Right atrium auricular region (tissue), 2 donors: ENCODE measurements around the gene BCL7A. TPM values are rescaled to one million over a fixed set of nuclear protein-coding genes. Genes with fewer than 3 reads are reported as not detected.
"Not testable (repeated sequence)": the region's sequence is repeated elsewhere in the genome, so short reads cannot be mapped to it uniquely, and the experiment has no call there.

Source experiments
- DNase-seq: peaks from one replicate; pipeline ENCODE4 v3.0.0-alpha.2; 2019; ENCODE audit warnings: low spot score
- H3K27ac ChIP-seq, 2 donors: fragments of 200-600 bp; sonication (generic); 1 replicate in 1 of 2; 2 replicates in 1 of 2; pipeline ENCODE4 v1.5.1; 2016 to 2019
- H3K27me3 ChIP-seq, 2 donors: fragments of 200-600 bp; sonication (generic); one replicate each; pipeline versions ENCODE4 v1.5.1 to v1.6.0; 2017 to 2019
- H3K36me3 ChIP-seq: fragments of 200-600 bp; sonication (generic); one replicate; pipeline ENCODE4 v1.5.1; 2016
- H3K4me1 ChIP-seq, 2 donors: fragments of 200-600 bp; sonication (generic); one replicate each; pipeline versions ENCODE4 v1.5.1 to v1.6.0; 2017 to 2019
- H3K4me3 ChIP-seq, 2 donors: fragments of 200-600 bp; sonication (generic); 1 replicate in 1 of 2; 2 replicates in 1 of 2; pipeline ENCODE4 v1.5.1; 2017 to 2019; ENCODE audit warnings: mild to moderate bottlenecking in 1 of 2, moderate library complexity in 1 of 2
- H3K9me3 ChIP-seq, 2 donors: fragments of 200-600 bp; sonication (generic); one replicate each; pipeline ENCODE4 v1.5.1; 2019
- total RNA-seq, 2 donors: library from RNA; depleted of rRNA; stranded (reverse); fragments of >200 nt; gene quantifications; one replicate each; pipeline ENCODE4 v1.1.0, GENCODE V29; 2016
- TF ChIP-seq, protein P1 (sequence below), 2 donors: fragments of 200-600 bp; sonication (generic); IDR thresholded peaks; one replicate each; pipeline ENCODE4 v1.5.1; 2019; ENCODE audit warnings: antibody characterized with exemption in 2 of 2

Gene BCL7A
- total RNA-seq, 2 donors from 2014 or later, result 11.5 to 21.2 TPM

DNA sequence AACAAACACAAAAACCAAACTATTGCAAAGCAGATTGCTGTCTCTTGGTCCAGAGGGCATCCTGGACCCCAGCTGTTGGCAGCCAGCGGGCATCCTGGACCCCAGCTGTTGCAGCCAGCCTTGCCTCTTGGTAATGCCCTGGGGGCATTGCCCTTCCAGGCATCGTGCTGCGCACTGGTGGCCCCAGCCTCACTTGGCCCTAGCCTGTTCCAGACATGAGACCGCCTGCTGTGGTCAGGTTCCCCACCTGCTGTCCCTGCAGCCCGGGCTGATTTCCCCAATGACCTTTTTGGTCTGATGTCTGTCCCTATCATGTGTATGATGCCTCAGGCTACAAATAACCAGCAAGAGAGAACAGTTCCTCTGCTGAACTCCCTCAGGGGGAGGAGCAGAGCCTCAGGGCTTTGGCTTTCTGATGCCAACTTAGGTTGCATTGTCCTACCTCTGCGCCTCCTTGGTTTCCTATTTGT is 77.6 kb downstream of the BCL7A start:
- no peak for DNase-seq
- no peaks in the 10 kb centered on the region for H3K27me3 ChIP-seq
- H3K4me3 ChIP-seq, result no peak overlapping the region
- H3K4me1 ChIP-seq, result peaks cover 0 to 74% of the 10 kb centered on the region in 2 donors
- peak overlapping the region; percentile 87 to 96 for H3K27ac ChIP-seq
- TF ChIP-seq, protein P1, sequence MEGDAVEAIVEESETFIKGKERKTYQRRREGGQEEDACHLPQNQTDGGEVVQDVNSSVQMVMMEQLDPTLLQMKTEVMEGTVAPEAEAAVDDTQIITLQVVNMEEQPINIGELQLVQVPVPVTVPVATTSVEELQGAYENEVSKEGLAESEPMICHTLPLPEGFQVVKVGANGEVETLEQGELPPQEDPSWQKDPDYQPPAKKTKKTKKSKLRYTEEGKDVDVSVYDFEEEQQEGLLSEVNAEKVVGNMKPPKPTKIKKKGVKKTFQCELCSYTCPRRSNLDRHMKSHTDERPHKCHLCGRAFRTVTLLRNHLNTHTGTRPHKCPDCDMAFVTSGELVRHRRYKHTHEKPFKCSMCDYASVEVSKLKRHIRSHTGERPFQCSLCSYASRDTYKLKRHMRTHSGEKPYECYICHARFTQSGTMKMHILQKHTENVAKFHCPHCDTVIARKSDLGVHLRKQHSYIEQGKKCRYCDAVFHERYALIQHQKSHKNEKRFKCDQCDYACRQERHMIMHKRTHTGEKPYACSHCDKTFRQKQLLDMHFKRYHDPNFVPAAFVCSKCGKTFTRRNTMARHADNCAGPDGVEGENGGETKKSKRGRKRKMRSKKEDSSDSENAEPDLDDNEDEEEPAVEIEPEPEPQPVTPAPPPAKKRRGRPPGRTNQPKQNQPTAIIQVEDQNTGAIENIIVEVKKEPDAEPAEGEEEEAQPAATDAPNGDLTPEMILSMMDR (IDR thresholded peaks at IDR 0.05), result no peak
- no peaks in the 10 kb centered on the region for H3K36me3 ChIP-seq
- no peaks in the 10 kb centered on the region for H3K9me3 ChIP-seq

DNA sequence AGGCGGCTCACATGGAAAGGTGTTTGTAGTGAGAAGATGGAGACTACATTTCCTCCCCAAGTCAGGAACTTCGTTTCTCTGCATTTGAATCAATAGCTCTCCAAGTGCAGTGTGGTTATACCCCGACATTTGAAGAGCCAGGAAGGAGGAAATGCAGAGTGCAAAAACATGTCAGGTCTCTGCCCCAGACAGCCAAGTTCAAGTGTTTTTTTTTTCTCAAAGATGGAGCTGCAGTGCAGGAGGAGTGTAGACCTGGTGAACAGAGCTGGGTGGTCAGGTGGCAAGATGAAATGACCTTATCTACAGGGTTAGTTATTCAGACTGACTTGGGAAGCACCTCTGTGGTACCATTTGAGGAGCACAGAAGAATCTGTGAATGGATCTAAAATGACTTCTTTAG is 78.2 kb downstream of the BCL7A start:
- peaks cover 0 to 71% of the 10 kb centered on the region in 2 donors for H3K4me1 ChIP-seq

DNA sequence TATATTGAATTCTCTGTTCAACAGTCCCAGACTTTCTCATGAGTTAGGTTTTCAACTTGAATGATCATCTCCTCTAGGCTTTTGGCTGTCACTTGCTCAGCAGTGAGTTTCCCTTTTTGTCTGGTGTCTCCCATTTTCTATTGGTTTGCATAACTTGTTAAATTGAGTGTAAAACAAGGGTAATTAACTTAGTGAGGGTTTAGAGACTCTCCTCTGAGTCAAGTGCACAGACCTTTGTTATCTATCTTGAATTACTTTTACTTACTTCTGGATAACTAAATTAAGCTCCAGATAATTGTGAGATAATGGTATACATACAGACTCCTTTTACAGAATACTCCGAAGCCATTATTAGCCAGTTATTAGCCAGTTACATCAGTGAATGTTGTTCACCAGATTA is 78.9 kb downstream of the BCL7A start:
- no peaks in the 10 kb centered on the region for H3K9me3 ChIP-seq
- DNase-seq, result no peak
- H3K4me1 ChIP-seq, result peaks cover 0 to 71% of the 10 kb centered on the region in 2 donors
- H3K4me3 ChIP-seq, result no peak overlapping the region
- H3K36me3 ChIP-seq, result no peaks in the 10 kb centered on the region
- TF ChIP-seq, protein P1 (IDR thresholded peaks at IDR 0.05), result no peak
- no peaks in the 10 kb centered on the region for H3K27me3 ChIP-seq
- H3K27ac ChIP-seq, result peak overlapping the region in 1 of 2 donors; percentile 96

More for the DNA sequence above, 78.2 kb downstream of the BCL7A start:
- no peaks in the 10 kb centered on the region for H3K9me3 ChIP-seq
- no peaks in the 10 kb centered on the region for H3K36me3 ChIP-seq
- H3K4me3 ChIP-seq, result no peak overlapping the region
- no peaks in the 10 kb centered on the region for H3K27me3 ChIP-seq
- TF ChIP-seq, protein P1 (IDR thresholded peaks at IDR 0.05), result no peak
- H3K27ac ChIP-seq, result peak overlapping the region; percentile 87 to 96
- no peak for DNase-seq

DNA sequence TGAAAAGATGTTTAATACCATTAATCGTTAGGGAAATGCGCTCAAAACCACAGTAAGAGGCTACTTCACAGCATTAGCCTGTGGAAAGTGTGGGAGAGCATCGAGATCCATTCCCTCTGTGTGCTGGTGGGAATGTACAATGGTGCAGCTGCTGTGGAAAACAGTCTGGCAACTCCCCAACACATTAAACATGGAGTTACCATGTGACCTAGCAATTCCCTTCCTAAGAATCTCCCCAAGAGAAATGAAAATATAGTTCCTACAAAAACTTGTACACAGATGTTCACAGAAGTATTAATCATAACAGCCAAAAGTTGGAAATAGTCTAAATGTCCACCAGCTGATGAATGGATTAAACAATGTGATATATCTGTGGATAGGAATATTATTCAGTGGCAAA is 80.6 kb downstream of the BCL7A start:
- DNase-seq, result no peak
- H3K4me3 ChIP-seq, result no peak overlapping the region
- TF ChIP-seq, protein P1 (IDR thresholded peaks at IDR 0.05), result no peak
- no peaks in the 10 kb centered on the region for H3K27me3 ChIP-seq
- no peak overlapping the region for H3K27ac ChIP-seq
- H3K9me3 ChIP-seq, result no peaks in the 10 kb centered on the region
- no peaks in the 10 kb centered on the region for H3K36me3 ChIP-seq
- H3K4me1 ChIP-seq, result peaks cover 0 to 72% of the 10 kb centered on the region in 2 donors

DNA sequence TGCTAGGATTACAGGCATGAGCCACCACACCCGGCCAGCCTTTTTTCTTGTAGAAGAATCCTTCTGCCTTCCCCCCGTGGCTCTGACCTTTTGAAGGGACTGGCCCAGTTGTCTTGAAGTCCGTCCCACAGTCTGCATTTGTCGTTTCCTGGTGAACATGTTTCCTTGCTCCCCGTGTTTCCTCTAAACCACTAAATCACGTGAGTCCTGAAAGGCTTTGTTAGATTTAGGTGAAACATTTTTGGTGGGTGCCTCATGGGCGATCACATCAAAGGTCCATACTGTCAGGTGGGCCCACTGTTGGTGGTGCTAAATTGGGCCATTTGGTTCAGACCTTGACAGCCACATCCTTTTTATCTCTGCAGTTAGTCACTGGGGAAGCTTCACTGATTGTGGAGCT is 83.2 kb downstream of the BCL7A start:
- Histone ChIP-seq H3K27me3 (no peaks in the 10 kb centered on the region), H3K36me3 (no peaks in the 10 kb centered on the region), H3K9me3 (no peaks in the 10 kb centered on the region), H3K27ac (no peak overlapping the region), H3K4me3 (no peak overlapping the region), H3K4me1 (peaks cover 0 to 69% of the 10 kb centered on the region in 2 donors)
- TF ChIP-seq, protein P1 (IDR thresholded peaks at IDR 0.05), result no peak
- DNase-seq, result no peak

DNA sequence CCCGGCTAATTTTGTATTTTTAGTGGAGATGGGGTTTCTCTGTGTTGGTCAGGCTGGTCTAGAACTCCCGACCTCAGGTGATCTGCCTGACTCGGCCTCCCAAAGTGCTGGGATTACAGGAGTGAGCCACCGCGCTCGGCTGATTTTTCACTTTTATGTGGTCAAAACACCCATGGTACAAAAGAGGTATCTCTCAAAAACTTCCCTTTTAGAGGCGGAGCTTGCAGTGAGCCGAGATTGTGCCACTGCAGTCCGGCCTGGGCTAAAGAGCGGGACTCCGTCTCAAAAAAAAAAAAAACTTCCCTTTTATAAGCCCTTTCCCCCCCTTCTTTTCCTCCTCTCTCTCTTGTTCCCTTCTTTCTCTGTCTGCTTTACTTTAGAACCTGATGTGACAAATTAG is 83.8 kb downstream of the BCL7A start:
- peaks cover 0 to 66% of the 10 kb centered on the region in 2 donors for H3K4me1 ChIP-seq
- not testable (repeated sequence) for H3K27ac ChIP-seq, H3K9me3 ChIP-seq, H3K36me3 ChIP-seq, H3K27me3 ChIP-seq, DNase-seq, H3K4me3 ChIP-seq
